ENCODE data around the gene OMD. TPM values are rescaled to one million over a fixed set of nuclear protein-coding genes. Genes with fewer than 3 reads are reported as not detected.

The OMD gene
- total RNA-seq, 2 donors from 2014 or later: not detected

DNA sequence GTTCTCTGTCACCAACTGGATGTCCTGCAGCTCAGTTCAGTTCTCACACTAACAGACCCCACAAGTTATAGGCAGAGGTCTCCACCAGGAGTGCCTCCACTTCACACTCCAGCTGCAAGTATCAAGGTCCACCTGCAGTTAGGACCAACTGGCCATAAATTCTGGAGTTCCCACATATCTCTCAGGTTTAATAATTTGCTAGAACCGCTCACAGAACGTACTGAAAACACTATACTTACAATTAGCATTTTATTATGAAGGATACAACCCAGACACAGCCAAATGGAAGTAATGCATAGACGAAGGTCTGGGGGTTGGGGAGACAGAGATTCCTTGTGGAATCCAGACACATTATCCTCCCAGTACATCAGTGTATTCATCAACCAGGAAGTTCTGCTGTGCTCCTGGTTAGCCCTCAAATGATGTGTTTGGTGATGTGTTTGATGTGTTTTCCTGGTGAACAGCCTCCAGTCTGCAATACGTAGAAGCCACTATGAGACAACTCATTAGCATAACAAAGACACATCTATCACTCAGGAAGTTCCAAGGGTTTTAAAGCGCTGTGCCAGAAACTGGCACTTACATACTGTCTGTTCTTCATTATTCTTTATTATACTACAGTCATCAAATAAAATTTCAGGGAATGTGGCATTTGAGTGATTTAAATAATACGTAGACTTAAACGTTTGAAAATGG lies 45.3 kb downstream of the OMD start:
- H3K4me1 Mint-ChIP-seq: peaks cover 6% of the 10 kb centered on the region
- H3K27me3 Mint-ChIP-seq: no peaks in the 10 kb centered on the region
- DNase-seq (no peak), ATAC-seq (peak; percentile 54)
- no peaks in the 10 kb centered on the region for H3K36me3 Mint-ChIP-seq (ENCODE audit: low read depth)
- H3K9me3 ChIP-seq (ENCODE audit: control insufficient read depth, low read length, poor library complexity, severe bottlenecking): peaks cover 2% of the 10 kb centered on the region
- H3K27ac Mint-ChIP-seq: no peak overlapping the region
- no peak overlapping the region for H3K4me3 Mint-ChIP-seq

DNA sequence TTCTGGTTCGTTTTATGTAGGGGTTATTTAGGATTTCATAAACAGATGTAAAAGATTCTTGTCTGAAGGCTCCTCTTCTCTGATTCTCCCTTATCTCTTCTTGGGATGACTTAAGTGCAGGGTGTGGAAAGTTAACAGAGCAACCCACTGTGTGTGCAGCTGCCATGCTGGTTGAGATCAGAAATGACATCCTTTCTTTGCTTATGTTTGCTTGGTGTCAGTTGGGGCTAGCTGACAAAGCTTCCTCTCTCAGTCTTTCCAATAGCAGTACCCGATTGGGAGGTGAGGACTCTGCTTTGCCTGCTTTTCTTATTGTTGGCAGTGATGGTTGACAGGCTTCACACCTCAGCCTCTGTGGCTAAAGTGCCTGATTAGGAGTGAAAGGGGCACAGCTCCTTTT lies 46.4 kb downstream of the OMD start:
- no peak for DNase-seq
- Mint-ChIP-seq H3K4me1 (peaks cover 6% of the 10 kb centered on the region), H3K27me3 (no peaks in the 10 kb centered on the region), H3K27ac (no peak overlapping the region), H3K4me3 (no peak overlapping the region), H3K36me3 (ENCODE audit: low read depth) (no peaks in the 10 kb centered on the region)
- H3K9me3 ChIP-seq (ENCODE audit: control insufficient read depth, low read length, poor library complexity, severe bottlenecking): peaks cover 4% of the 10 kb centered on the region
- no peak for ATAC-seq

DNA sequence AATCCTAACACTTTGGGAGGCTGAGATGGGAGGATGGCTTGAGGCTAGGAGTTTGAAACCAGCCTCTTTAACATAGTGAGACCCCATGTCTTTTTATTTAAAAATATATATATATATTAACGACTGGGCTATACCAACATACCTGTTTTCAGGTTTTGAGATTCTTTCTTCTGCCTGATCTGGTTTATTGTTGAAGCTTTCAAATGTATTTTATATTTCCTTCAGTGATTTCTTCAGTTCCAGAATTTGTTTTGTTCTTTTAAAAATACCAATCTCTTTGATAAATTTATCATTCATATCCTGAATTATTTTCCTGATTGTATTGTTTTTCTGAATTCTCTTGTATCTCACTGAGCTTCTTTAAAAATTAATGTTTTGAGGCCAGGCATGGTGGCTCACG lies 51.1 kb downstream of the OMD start:
- Mint-ChIP-seq H3K27ac (no peak overlapping the region), H3K4me3 (no peak overlapping the region), H3K36me3 (ENCODE audit: low read depth) (peaks cover 2% of the 10 kb centered on the region), H3K4me1 (peaks cover 3% of the 10 kb centered on the region), H3K27me3 (no peaks in the 10 kb centered on the region)
- DNase-seq (no peak), ATAC-seq (no peak)
- peaks cover 4% of the 10 kb centered on the region for H3K9me3 ChIP-seq (ENCODE audit: control insufficient read depth, low read length, poor library complexity, severe bottlenecking)

DNA sequence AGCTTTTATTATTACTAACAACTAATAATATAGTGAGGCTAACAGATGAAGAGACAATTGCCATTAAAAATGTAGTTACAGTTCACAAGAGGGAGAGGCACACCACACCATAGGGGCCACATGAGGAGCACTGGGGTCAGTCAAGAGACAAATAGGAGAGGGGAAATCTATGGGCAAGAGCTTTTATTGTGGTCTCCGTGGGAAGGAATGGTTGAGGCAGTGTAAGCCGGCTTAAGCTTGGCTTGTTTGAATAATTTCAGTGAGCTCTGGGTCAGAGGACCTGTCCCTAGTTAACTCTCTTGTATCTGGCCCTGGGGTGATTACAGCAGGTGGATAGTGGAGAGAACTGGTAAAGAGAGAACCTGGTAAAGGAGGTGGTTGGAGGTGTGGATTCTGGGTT lies 55.2 kb downstream of the OMD start:
- peaks cover 4% of the 10 kb centered on the region for H3K36me3 Mint-ChIP-seq (ENCODE audit: low read depth)
- H3K4me3 Mint-ChIP-seq: no peak overlapping the region
- DNase-seq: no peak
- H3K4me1 Mint-ChIP-seq: peaks cover 3% of the 10 kb centered on the region
- H3K9me3 ChIP-seq (ENCODE audit: control insufficient read depth, low read length, poor library complexity, severe bottlenecking): peaks cover 3% of the 10 kb centered on the region
- ATAC-seq: no peak
- no peak overlapping the region for H3K27ac Mint-ChIP-seq
- no peaks in the 10 kb centered on the region for H3K27me3 Mint-ChIP-seq

Other genes starting within 250 kb of the OMD start
- gene IARS1, start 130.8 kb downstream of the OMD start, total RNA-seq: 10 to 100 TPM; 68.5 to 75.8 TPM
- gene NOL8, start 99.1 kb downstream of the OMD start, total RNA-seq: 10 to 100 TPM; 61.0 to 61.1 TPM
- gene CENPP, start 98.5 kb downstream of the OMD start, total RNA-seq: 1 to 10 TPM; 1.9 to 6.8 TPM
- under 1 TPM in 1 of 2 donors, not detected in 1; 0.52 TPM for gene OGN, start 19.9 kb downstream of the OMD start, total RNA-seq
- not detected for gene ASPN, start 58.0 kb upstream of the OMD start, total RNA-seq
- not detected for gene ECM2, start 111.5 kb upstream of the OMD start, total RNA-seq
- 1 to 10 TPM; 6.3 to 7.1 TPM for gene IPPK, start 245.7 kb upstream of the OMD start, total RNA-seq

All from T-helper 17 cell (primary cell).